Measurements from ENCODE around the gene GRPEL1. TPM values are rescaled to one million over a fixed set of nuclear protein-coding genes. Genes with fewer than 3 reads are reported as not detected.
"Not testable (repeated sequence)": the region's sequence is repeated elsewhere in the genome, so short reads cannot be mapped to it uniquely, and the experiment has no call there.

GRPEL1 gene
- total RNA-seq: 60.2 TPM
- long read RNA-seq, transcript GRPEL1-201 (4 exons, 2,775 nt): major isoform, 124 of 131 reads
- long read RNA-seq, partial matches to known transcripts: 5 of 131 reads
- long read RNA-seq, other reads (novel, unspliced or antisense): 1 of 131 reads

DNA sequence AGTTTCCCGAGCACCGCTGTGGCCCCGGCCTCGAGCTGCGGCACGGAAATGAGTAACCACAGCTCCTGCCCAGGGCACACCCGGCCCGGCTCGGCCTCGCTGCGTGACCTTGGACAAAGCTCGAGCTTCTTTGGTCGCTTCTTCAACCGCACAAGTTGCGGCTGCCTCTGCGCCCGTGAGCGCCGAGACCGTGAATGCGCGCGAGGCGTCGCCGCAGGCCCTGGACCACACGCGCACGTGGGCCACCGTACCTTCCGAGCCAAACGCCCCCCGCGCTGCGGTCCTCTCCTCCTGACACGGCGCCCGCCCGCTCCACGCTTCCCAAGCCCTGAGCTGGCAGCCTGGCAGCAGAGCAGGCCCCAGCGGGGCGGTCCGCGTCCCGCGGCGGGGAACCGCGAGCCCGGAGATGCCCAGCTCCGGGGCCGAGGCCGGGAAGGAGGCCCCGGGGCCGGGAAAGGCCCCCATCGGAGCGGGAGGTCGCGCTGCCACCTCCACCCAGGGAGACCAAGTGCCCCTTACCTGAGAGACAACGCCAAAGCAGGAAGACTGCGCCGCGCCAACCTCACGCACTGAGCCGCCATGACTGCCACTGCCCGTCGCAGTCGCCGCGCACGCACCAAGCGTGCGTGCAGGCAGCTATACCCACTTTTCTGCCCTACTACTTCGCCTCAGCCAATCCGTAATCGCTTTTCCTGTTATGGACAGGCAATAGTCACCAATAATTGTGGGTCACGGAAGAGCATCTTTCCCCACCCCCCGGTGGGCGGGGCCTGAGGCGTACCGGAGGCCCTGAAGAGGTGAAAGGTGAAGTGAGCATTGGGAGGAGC, at the start of gene GRPEL1:
Gene GRPEL1 (minus strand): TSS at position 613 of the 827 bp plus-strand sequence. CDS start 32 bp downstream, at position 581.
- intact Hi-C loops (cut with DNase I): no loop called here
- peak; percentile 97 for ATAC-seq (ENCODE audit: poor library complexity)
- peak; percentile 100 for DNase-seq

GRCh38 chr4:7116705-7117104, 48.8 kb upstream of the GRPEL1 start:
- intact Hi-C loops (cut with DNase I): no loop called here
- no peak for ATAC-seq (ENCODE audit: poor library complexity)
- DNase-seq: no peak

DNA sequence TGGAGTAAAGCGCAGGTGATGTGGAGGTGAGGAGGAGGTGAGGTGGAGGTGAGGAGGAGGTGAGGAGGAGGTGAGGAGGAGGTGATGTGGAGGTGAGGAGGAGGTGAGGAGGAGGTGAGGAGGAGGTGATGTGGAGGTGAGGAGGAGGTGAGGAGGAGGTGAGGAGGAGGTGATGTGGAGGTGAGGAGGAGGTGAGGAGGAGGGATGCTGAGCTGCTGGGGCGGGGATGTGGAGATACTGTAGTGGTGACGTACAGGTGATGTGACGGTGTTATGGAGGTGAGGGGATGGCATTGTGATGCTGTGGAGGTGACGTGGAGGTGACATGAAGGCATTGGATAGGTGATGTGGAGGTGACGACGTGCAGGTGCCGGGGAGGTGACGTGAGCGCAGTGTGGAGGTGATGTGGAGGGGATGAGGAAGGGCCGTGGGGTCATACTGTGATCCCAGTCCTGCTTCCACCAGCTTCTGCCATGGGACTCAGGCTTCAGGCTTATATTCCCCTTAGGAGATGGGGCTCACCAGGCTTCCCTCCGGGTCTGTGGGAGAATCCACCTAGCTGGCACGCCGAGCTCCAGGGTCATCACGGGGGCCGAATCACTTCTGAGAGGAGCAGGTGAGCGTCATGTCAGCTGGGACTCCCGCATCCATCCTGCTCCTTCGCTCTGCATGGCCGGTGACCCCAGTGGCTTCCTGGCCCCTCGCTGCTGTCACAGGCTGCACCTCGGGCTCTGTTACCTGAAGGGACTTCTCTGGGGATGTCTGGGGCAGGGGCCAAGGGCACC, 47.9 kb upstream of the GRPEL1 start:
- no peak for ATAC-seq (ENCODE audit: poor library complexity)
- intact Hi-C loops (cut with DNase I): no loop called here

GRCh38 chr4:7112656-7113055, 44.8 kb upstream of the GRPEL1 start:
- no peak for ATAC-seq (ENCODE audit: poor library complexity)
- intact Hi-C loops (cut with DNase I): no loop called here
- no peak for DNase-seq

More for the DNA sequence above, 47.9 kb upstream of the GRPEL1 start:
- DNase-seq: no peak

GRCh38 chr4:7111441-7111840, 43.6 kb upstream of the GRPEL1 start:
- ATAC-seq (ENCODE audit: poor library complexity) (no peak), DNase-seq (no peak)
- intact Hi-C loops (cut with DNase I): no loop called here

- DNase-seq (no peak), ATAC-seq (ENCODE audit: poor library complexity) (no peak)
- intact Hi-C loops (cut with DNase I): no loop called here
Observed at GRCh38 chr4:7110546-7110945, 42.7 kb upstream of the GRPEL1 start.

DNA sequence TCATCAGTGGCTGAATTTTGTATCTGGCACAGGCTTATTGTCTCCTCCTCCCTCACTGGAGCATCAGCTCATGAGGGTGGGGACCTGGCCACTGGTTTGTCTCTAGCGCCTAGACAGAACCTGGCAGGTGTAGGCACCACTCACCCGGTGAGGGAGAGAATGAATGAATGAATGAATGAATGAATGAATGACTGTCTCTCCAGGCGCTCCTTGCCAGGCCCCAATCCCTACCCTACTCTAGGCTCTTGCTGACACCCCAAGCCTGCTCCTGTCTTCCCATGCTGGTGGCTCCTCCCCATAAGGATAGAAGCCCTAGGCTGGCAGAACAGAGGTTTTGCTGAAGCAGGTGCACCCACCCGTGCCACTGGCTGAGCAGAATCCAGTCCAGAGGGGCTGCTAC, 41.3 kb upstream of the GRPEL1 start:
- ATAC-seq (ENCODE audit: poor library complexity) (no peak), DNase-seq (no peak)
- intact Hi-C loops (cut with DNase I): no loop called here

DNA sequence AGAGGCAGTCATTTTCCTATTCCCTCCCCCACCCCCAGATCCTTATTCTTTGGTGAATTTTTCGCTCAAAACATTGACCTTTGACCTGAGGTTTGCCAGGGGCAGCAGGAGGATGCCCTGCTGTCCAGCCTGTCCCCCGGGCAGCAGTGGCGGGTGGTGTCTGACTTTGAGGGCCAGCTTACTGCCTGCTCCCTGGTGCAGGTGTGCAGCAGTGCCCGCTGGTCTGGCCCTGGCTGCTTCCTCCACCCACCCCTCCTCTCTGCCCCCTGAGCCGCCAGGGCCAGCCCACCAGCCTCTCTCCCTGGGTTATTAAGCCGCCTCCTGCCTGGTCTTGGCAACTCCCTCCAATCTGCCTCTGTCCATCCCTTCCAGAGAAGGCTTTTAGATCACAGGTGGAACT, 40.8 kb upstream of the GRPEL1 start:
- DNase-seq (peak; percentile 37), ATAC-seq (ENCODE audit: poor library complexity) (no peak)
- intact Hi-C loops (cut with DNase I): no loop called here

GRCh38 chr4:7108046-7108625, 40.3 kb upstream of the GRPEL1 start:
- intact Hi-C loops (cut with DNase I): no loop called here
- ATAC-seq (ENCODE audit: poor library complexity) (no peak), DNase-seq (peak; percentile 30)

- intact Hi-C loops (cut with DNase I): no loop called here
- DNase-seq: no peak
Observed at GRCh38 chr4:7107166-7107905, 39.5 kb upstream of the GRPEL1 start.

GRCh38 chr4:7105276-7105675, 37.4 kb upstream of the GRPEL1 start:
- intact Hi-C loops (cut with DNase I): no loop called here
- ATAC-seq (ENCODE audit: poor library complexity): no peak

More at GRCh38 chr4:7107166-7107905, 39.5 kb upstream of the GRPEL1 start:
- no peak for ATAC-seq (ENCODE audit: poor library complexity)

GRCh38 chr4:7104366-7105031, 36.6 kb upstream of the GRPEL1 start:
- DNase-seq (no peak), ATAC-seq (ENCODE audit: poor library complexity) (no peak)
- intact Hi-C loops (cut with DNase I): no loop called here

More at GRCh38 chr4:7105276-7105675, 37.4 kb upstream of the GRPEL1 start:
- no peak for DNase-seq

- peak; percentile 90 for DNase-seq
- ATAC-seq (ENCODE audit: poor library complexity): peak; percentile 55
- intact Hi-C loops (cut with DNase I): no loop called here
Observed at GRCh38 chr4:7103607-7104365, 35.9 kb upstream of the GRPEL1 start.

GRCh38 chr4:7103031-7103606, 35.3 kb upstream of the GRPEL1 start:
- intact Hi-C loops (cut with DNase I): no loop called here

DNA sequence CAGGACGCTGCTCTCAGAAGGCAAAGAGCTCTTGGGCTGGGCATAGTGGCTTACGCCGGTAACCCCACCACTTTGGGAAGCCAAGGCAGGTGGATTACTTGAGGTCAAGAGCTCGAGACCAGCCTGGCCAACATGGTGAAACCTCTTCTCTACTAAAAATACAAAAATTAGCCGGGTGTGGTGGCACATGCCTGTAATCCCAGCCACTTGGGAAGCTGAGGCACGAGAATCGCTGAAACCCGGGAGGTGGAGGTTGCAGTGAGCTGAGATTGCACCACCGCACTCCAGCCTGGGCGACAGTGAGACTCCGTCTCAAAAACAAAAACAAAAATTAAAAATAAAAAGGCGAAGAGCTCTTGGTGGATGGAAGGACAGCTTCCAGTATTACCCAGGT, 34.6 kb upstream of the GRPEL1 start:
- DNase-seq; ATAC-seq (ENCODE audit: poor library complexity); intact Hi-C loops (cut with DNase I): not testable (repeated sequence)

More at GRCh38 chr4:7103031-7103606, 35.3 kb upstream of the GRPEL1 start:
- ATAC-seq (ENCODE audit: poor library complexity) (peak; percentile 97), DNase-seq (peak; percentile 96)

DNA sequence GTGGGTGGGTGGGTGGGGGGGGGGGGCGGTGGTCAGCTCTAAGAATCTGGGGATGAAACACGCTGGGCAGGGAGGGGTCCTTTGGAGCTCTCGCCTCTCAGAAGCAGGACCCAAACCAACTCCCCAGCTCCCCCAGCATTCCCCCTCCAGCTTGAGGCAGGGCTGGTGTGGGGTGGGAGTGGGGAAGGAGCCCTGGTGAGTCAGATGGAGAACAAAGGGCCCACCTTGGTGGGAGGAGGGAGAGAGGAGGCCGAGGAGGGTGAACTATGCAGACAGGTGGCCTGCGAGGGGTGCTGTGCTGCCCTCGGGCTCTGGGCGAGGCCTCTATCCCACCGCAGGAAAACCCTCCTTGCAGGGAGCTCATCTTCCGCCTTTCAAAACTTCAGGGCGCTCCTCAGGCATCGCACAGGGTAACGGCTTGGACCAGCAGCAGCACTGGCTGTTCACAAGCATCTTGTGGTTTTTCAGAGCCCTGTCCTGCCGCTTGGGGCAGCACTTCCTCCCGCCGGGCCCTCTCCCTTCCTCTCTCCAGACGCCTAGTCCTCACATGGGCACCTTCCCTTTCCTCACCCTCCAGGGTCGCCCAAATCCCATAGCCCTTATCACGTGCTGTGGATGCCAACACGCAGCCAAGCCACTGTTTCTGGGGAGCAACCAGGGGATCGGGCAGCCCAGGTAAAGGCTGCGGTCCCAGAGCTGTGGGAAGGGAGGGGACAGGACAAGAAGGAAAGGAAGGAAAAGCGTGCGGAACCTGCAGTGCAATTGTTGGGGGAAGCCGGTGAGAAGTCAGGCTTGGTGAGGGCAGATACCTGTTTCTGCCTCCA, 34.0 kb upstream of the GRPEL1 start:
- peak; percentile 78 for ATAC-seq (ENCODE audit: poor library complexity)
- intact Hi-C loops (cut with DNase I): no loop called here

More for the DNA sequence above, 34.0 kb upstream of the GRPEL1 start:
- DNase-seq: peak; percentile 81

All from Right ventricle myocardium superior (tissue), 1 donor.